Hepatocyte (in vitro differentiated cells): ENCODE data around the gene CDC42BPA.

ENCODE experiments used
- EZH2phosphoT487 ChIP-seq: fragments of 200-600 bp; sonication (generic); IDR thresholded peaks from one replicate; pipeline ENCODE4 v1.6.1; 2018; ENCODE audit warnings: antibody characterized with exemption, mild to moderate bottlenecking, low read depth, moderate library complexity; ENCODE audit not compliant: unreplicated experiment, severe bottlenecking
- TF ChIP-seq, protein P1 (sequence below): fragments of 200-600 bp; sonication (generic); IDR thresholded peaks from 2 replicates; pipeline ENCODE4 v1.5.1; 2016; ENCODE audit warnings: antibody characterized with exemption, mild to moderate bottlenecking; ENCODE audit not compliant: poor library complexity

DNA sequence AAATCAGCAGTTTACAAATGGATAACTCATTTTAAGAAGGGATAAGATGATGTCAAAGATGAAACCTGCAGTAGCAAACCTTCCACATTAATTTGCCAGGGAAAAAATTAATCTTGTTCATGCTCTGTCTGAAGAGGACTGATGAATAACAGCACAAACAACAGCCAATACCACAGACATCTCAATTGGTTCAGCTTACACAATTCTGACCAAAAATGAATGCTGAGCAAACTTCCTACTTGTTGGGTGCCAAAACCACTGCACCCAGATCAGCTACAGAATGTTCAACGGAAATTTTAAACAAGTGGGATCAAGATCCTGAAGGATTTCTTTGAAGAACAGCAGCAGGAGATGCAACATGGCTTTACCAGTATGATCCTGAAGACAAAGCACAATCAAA, 279.9 kb downstream of the CDC42BPA start:
- no peak for TF ChIP-seq EZH2phosphoT487
- TF ChIP-seq, protein P1, sequence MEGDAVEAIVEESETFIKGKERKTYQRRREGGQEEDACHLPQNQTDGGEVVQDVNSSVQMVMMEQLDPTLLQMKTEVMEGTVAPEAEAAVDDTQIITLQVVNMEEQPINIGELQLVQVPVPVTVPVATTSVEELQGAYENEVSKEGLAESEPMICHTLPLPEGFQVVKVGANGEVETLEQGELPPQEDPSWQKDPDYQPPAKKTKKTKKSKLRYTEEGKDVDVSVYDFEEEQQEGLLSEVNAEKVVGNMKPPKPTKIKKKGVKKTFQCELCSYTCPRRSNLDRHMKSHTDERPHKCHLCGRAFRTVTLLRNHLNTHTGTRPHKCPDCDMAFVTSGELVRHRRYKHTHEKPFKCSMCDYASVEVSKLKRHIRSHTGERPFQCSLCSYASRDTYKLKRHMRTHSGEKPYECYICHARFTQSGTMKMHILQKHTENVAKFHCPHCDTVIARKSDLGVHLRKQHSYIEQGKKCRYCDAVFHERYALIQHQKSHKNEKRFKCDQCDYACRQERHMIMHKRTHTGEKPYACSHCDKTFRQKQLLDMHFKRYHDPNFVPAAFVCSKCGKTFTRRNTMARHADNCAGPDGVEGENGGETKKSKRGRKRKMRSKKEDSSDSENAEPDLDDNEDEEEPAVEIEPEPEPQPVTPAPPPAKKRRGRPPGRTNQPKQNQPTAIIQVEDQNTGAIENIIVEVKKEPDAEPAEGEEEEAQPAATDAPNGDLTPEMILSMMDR: no peak
